NCI-H1436 treated with DMSO at 0.1 percent for 48 hours (cell line): ENCODE data around the gene RALGPS2.

Experiments used
- DNase-seq: peaks from one replicate; lab custom pipeline; 2025; lab: John Stamatoyannopoulos, UW

Gene RALGPS2

DNA sequence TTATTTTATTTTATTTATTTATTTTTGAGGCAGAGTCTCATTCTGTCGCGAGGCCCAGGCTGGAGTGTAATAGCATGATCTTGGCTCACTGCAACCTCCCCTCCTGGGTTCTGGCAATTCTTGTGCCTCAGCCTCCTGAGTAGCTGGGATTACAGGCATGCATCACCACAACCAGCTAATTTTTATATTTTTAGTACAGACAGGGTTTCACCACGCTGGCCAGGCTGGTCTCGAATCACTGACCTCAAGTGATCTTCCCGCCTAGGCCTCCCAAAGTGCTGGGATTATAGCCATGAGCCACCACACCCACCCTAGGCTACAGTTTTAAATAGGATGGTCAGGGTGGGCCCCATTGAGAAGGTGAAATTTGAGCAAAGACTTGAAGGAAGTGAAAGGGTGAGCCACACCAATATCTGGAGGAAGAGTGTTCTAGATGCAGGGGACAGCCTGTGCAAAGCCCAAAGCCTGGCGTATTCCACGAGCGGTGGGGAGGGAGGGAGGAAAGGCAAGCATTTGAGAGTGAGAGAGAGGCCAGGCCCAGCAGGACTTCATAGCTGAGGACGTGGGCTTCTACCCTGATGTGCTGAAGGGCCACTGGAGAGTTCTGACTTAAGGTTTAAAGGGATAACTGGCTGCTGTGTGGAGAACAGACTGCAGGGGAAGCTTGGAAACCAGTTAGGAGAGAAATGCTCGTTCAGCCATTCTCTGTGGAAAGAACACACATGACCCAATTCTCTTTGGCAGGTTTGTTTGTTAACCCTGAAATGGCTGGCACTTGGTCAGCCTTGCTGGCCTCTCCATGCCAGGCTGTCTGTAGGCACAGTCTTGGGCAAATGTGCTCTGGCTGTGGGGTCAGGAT is 238.0 kb downstream of the RALGPS2 start:
- DNase-seq: no peak

DNA sequence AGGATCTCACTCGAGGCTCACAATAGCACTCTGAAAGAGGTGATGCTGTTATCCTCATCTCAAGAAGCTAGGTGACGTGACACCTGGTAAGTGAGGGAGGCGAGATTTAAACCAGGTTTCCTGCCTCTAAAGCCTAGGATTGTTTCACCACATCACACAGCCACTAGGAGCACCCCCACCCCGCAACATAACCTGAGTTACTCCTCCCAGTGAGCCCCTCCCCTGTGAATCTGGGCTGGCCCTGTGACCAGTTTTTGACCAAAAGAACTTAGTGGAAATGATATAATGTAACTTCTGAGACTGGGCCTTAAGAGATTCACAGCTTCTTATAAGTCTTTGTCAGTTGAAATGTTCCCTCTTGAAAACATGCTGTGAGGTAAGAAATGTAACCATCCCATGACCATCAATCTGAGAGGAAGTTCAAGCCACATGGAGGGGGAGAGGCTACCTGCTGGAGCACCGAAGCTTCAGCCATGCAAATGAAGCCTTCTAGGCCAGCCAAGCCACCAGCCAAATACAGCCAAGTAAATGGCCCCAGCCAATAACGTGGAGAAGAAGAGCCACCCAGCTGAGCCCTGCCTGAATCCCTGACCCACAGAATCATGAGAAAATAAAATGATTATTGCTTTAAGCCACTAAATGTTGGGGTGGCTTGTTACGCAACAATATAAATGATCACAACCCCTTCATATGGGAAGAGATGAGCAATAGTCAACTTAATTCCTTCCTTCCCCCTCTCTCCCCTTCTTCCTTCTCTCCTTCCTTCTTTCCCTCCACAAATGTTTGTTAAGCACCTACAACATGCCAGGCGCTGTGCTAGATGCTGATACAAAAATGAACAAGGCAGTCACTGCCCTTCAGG is 239.7 kb downstream of the RALGPS2 start:
- DNase-seq: no peak

DNA sequence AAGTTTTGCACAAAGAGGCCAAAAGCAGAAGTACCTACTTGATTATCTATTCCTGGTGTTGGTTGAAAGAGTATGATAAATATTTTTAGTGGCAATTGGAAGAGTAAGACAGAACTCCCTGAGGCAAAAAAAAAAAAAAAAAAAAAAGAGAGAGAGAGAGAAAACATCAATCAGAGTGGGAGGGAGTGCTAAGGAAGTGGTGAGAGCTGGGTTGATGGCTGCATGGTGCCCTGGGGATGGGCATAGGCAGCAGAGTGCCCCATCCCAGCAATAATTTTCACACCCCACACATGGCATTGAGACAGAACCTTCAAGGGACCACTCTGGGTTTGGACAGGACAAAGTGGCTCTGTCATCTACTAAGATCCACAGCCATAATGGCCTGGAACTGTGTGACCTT is 241.3 kb downstream of the RALGPS2 start:
- DNase-seq: no peak

DNA sequence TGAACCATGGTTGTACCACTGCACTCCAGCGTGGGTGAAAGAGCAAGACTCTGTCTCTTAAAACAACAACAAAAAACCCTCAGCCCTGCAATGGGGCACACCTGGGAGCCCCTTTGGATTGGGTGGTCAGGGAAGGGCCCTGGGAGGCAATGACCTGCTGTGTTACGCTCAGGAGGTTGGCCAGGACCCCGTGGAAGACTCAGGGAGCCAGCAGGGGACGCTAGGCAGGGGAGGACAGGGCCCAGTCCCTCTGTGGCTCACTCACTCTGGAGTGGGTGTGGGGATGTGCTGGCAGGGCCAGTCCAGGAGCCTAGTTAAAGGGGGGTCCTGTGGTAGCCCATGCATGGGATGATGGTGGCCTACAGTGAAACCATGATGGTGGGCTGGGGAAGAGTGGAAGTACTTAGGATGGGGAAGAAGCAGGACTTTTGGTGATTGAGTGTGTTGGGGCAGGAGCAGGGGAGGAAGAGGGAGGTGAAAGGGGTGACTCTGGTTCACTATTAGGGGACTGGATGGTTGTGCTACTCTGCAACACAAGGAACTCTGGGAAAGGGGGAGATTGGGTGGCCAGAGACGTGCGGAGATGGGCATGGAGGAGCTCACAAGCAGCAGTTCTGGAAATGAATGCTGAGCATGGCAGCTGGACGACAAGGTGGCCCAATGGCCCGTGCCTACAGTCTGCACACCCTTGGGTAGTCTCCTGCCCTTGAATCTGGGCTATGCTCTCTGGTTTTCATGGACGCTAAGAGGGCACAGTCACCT is 244.4 kb downstream of the RALGPS2 start:
- no peak for DNase-seq

DNA sequence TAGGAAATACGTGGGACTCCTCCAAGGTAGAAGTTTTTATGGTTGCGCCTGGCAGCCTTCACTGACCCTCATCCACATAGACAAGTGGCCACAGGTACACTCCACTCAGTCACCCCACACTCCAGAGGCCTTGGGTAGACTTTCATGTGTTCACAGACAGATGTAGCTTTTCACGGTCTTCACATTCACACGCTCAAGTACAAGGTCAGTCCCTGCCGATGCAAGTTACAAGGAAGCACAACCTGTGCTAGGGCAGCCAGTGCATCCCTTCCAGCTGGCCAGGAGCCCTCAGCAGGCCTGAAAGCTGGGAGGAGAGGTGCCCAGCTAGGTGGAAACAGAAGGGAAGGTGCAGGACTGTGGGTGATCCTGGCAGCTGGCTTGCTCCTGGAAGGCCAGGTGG is 245.1 kb downstream of the RALGPS2 start:
- no peak for DNase-seq
